Transverse colon (tissue), 4 donors: ENCODE data around the gene KMT2C. TPM values are rescaled to one million over a fixed set of nuclear protein-coding genes. Genes with fewer than 3 reads are reported as not detected.

Experiments used
- DNase-seq: peaks from one replicate; pipeline ENCODE4 v3.0.0-alpha.2; 2019
- H3K27ac ChIP-seq, 4 donors: fragments of 200-600 bp; sonication (generic); 2 replicates each; pipeline ENCODE4 v1.5.1; 2016 to 2018; ENCODE audit warnings: inconsistent platforms in 4 of 4
- H3K27me3 ChIP-seq: fragments of 200-600 bp; sonication (generic); 2 replicates; pipeline ENCODE4 v1.5.1; 2017; ENCODE audit warnings: inconsistent platforms
- H3K36me3 ChIP-seq, 4 donors: fragments of 200-600 bp; sonication (generic); 2 replicates each; pipeline ENCODE4 v1.5.1; 2017 to 2019; ENCODE audit warnings: inconsistent platforms in 4 of 4
- H3K4me1 ChIP-seq, 4 donors: fragments of 200-600 bp; sonication (generic); 2 replicates each; pipeline ENCODE4 v1.5.1; 2017 to 2020; ENCODE audit warnings: inconsistent platforms in 4 of 4
- H3K4me3 ChIP-seq, 4 donors: fragments of 200-600 bp; sonication (generic); 1 replicate in 1 of 4; 2 replicates in 3 of 4; pipeline versions ENCODE4 v1.5.1 to v1.6.1; 2017 to 2019; ENCODE audit warnings: inconsistent platforms in 4 of 4
- H3K9me3 ChIP-seq, 2 donors: fragments of 200-600 bp; sonication (generic); 2 replicates each; pipeline ENCODE4 v1.5.1; 2017 to 2019; ENCODE audit warnings: inconsistent platforms in 2 of 2
- CTCF ChIP-seq, 5 experiments: fragments of 200-600 bp in 3 of 5; fragments of 450-650 bp in 2 of 5; sonication (generic) in 3 of 5; IDR thresholded peaks; 1 replicate in 2 of 5; 2 replicates in 3 of 5; pipeline ENCODE4 v1.5.1; 2016 to 2017; ENCODE audit warnings: antibody characterized with exemption in 5 of 5, inconsistent platforms in 3 of 5, mild to moderate bottlenecking in 2 of 5, moderate library complexity in 1 of 5
- EP300 ChIP-seq: sonication (generic); formaldehyde crosslinking; IDR thresholded peaks from one replicate; pipeline ENCODE4 v1.6.1; 2017; ENCODE audit warnings: antibody characterized with exemption, low read depth
- POLR2A ChIP-seq: fragments of 450-650 bp; IDR thresholded peaks from one replicate; pipeline ENCODE4 v1.6.1; 2016; ENCODE audit warnings: antibody characterized with exemption, mild to moderate bottlenecking, moderate library complexity
- POLR2AphosphoS5 ChIP-seq, 3 donors: sonication (generic); formaldehyde crosslinking; IDR thresholded peaks; one replicate each; pipeline ENCODE4 v1.6.1; 2016; ENCODE audit warnings: antibody characterized with exemption in 3 of 3
- WGBS, 2 donors: methylation state at CpG; one replicate each; pipeline ENCODE4 v1.1.5; 2018; ENCODE audit warnings: low coverage in 1 of 2; 5-methylcytosine and 5-hydroxymethylcytosine counted together
- in situ Hi-C, 4 donors: fragments of 200-750 bp; cut with MboI; loops; one replicate each; pipeline versions ENCODE4 v1.15.0 to v1.15.1; 2017; ENCODE audit warnings: low sequenced_read_pairs in 3 of 4, low pct_ligation_motif_present in 1 of 4, low pct_unique_long_range_greater_than_20kb in 1 of 4
- intact Hi-C: fragments of 100-400 bp; cut with DNase I; formaldehyde crosslinking; loops from one replicate; pipeline ENCODE4 v1.15.1; 2023; ENCODE audit warnings: low total_unique reads
- total RNA-seq, 4 donors: library from RNA; depleted of rRNA; stranded (reverse); fragments of >200 nt; gene quantifications; one replicate each; pipeline ENCODE4 v1.1.0, GENCODE V29; 2016

The KMT2C gene
- total RNA-seq, 4 donors from 2014 or later, result 72.6 to 99.5 (median 83.8) TPM

GRCh38 chr7:152136686-152137085, 299.1 kb downstream of the KMT2C start:
- 70 to 88% methylated on average over 7 to 9 of the region's 9 CpGs for WGBS, 2 donors
- peak overlapping the region; percentile 25 to 62 (median 41) for H3K27ac ChIP-seq

GRCh38 chr7:152133804-152134203, 302.0 kb downstream of the KMT2C start:
- Histone ChIP-seq H3K9me3 (no peaks in the 10 kb centered on the region), H3K36me3 (peaks cover 0 to 18% (median 8%) of the 10 kb centered on the region in 4 donors), H3K4me3 (no peak overlapping the region), H3K27ac (no peak overlapping the region), H3K4me1 (peaks cover 0 to 6% (median 0%) of the 10 kb centered on the region in 4 donors), H3K27me3 (no peaks in the 10 kb centered on the region)
- in situ Hi-C loops (no loop called here), intact Hi-C loops (no loop called here)
- DNase-seq, result no peak
- TF ChIP-seq EP300 (no peak), POLR2AphosphoS5 (IDR thresholded peaks at IDR 0.05) (no peak), POLR2A (no peak), CTCF (IDR thresholded peaks at IDR 0.05) (no peak)
- WGBS, 2 donors, result 97 to 100% methylated on average over 4 to 13 of the region's 13 CpGs

More at GRCh38 chr7:152136686-152137085, 299.1 kb downstream of the KMT2C start:
- Histone ChIP-seq H3K27me3 (no peaks in the 10 kb centered on the region), H3K4me3 (no peak overlapping the region), H3K4me1 (peaks cover 0 to 6% (median 0%) of the 10 kb centered on the region in 4 donors), H3K36me3 (peaks cover 0 to 32% (median 6%) of the 10 kb centered on the region in 4 donors), H3K9me3 (no peaks in the 10 kb centered on the region)
- in situ Hi-C loops (no loop called here), intact Hi-C loops (no loop called here)
- no peak for DNase-seq
- TF ChIP-seq POLR2A (no peak), EP300 (no peak), CTCF (IDR thresholded peaks at IDR 0.05) (no peak), POLR2AphosphoS5 (IDR thresholded peaks at IDR 0.05) (peak in 1 of 3 donors; percentile 17)

- 90 to 96% methylated on average over 4 to 5 of the region's 5 CpGs for WGBS, 2 donors
- no peaks in the 10 kb centered on the region for H3K27me3 ChIP-seq
- TF ChIP-seq CTCF (IDR thresholded peaks at IDR 0.05) (no peak), EP300 (no peak), POLR2A (no peak), POLR2AphosphoS5 (IDR thresholded peaks at IDR 0.05) (no peak)
- no peak overlapping the region for H3K27ac ChIP-seq
- peaks cover 0 to 6% (median 0%) of the 10 kb centered on the region in 4 donors for H3K4me1 ChIP-seq
- in situ Hi-C loops, result no loop called here
- DNase-seq, result no peak
- H3K9me3 ChIP-seq, result no peaks in the 10 kb centered on the region
- intact Hi-C loops, result no loop called here
- peaks cover 0 to 18% (median 9%) of the 10 kb centered on the region in 4 donors for H3K36me3 ChIP-seq
- H3K4me3 ChIP-seq, result no peak overlapping the region
Observed at GRCh38 chr7:152132812-152133211, 303.0 kb downstream of the KMT2C start.

GRCh38 chr7:152131981-152132494, 303.8 kb downstream of the KMT2C start:
- intact Hi-C loops, result no loop called here
- H3K36me3 ChIP-seq, result peaks cover 0 to 18% (median 9%) of the 10 kb centered on the region in 4 donors
- DNase-seq, result no peak

More at GRCh38 chr7:152131981-152132494, 303.8 kb downstream of the KMT2C start:
- H3K4me1 ChIP-seq, result peaks cover 0 to 2% (median 0%) of the 10 kb centered on the region in 4 donors
- no peaks in the 10 kb centered on the region for H3K9me3 ChIP-seq
- no peak overlapping the region for H3K27ac ChIP-seq
- TF ChIP-seq EP300 (no peak), CTCF (IDR thresholded peaks at IDR 0.05) (no peak), POLR2AphosphoS5 (IDR thresholded peaks at IDR 0.05) (no peak), POLR2A (no peak)
- WGBS, 2 donors, result 85 to 95% methylated on average over 7 to 12 of the region's 12 CpGs
- in situ Hi-C loops, result no loop called here
- H3K27me3 ChIP-seq, result no peaks in the 10 kb centered on the region
- no peak overlapping the region for H3K4me3 ChIP-seq
